Glomerular visceral epithelial cell (primary cell): ENCODE results near the gene MST1R.
A peak's percentile ranks its signal among the peaks of the same experiment; 100 is the strongest.
"Not testable (repeated sequence)": the region's sequence is repeated elsewhere in the genome, so short reads cannot be mapped to it uniquely, and the experiment has no call there.

ENCODE experiments used
- DNase-seq: peaks from one replicate; pipeline ENCODE4 v3.0.0-alpha.2; 2016; ENCODE audit errors: extremely low spot score

The MST1R gene

DNA sequence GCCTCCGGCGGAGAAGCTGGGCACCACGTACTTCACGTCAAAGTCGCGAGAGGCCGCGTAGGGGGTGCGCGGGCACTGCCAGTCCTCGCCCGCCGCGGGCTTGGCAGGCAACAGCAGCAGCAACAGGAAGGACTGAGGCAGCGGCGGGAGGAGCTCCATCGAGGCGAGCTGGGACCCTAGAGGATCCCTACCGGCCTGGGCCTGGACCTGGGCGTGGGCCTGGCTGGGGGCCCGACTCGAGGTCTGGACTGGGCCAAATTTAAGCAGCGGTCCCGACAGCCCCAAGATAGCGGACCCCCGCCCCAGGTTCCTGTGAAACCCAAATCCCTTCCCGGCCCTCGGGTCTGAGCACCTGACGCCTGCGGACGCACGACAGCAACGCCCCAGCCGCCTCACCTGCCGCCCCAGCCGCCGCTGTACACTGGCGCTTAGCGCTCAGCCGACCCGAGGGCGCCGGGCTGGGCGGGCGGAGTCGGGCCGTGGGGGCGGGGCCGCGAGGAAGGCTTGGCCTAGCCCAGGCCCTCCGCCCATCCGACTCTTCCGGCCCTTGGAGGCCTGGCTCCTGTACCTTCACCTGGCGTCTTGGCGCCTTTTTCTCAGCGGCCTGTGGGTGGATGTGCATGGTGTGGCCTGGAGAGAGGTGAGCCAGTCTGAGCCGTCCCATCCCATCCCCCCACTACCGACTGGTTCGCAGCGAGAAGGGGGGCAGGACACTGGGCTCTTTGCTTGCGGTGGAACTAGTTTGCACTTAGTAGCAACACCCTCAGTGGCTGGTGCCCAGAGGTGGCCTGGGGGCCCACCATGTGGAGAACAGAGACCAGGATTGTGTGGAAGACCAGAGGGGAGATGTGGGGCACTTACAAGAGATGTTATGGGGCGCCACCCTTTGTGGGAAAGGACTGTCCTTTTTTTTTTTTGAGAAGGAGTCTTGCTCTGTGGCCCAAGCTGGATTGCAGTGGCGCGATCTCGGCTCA, at the start of gene MST1R:
TSS of gene MST1R (minus strand) at position 423 of the 974 bp plus-strand sequence. CDS start at position 159, 264 bp downstream.
- DNase-seq: no peak

GRCh38 chr3:49952924-49953323, 49.3 kb upstream of the MST1R start:
- DNase-seq: no peak

DNA sequence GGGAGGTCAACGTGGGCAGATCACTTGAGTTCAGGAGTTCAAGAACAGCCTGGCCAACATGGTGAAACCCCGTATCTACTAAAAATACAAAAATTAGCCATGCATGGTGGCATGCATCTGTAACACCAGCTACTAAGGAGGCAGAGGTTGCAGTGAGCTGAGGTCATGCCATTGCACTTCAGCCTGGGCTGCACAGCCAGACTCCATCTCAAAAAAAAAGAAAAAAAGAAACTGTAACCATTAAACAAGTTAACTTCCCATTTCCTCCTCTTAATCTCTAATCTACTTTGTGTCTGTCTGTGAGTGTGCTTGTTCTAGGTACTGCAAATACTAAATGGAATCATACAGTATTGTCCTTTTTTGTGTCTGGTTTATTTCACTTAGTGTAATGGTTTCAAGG, 39.0 kb upstream of the MST1R start:
- peak; percentile 23 for DNase-seq

DNA sequence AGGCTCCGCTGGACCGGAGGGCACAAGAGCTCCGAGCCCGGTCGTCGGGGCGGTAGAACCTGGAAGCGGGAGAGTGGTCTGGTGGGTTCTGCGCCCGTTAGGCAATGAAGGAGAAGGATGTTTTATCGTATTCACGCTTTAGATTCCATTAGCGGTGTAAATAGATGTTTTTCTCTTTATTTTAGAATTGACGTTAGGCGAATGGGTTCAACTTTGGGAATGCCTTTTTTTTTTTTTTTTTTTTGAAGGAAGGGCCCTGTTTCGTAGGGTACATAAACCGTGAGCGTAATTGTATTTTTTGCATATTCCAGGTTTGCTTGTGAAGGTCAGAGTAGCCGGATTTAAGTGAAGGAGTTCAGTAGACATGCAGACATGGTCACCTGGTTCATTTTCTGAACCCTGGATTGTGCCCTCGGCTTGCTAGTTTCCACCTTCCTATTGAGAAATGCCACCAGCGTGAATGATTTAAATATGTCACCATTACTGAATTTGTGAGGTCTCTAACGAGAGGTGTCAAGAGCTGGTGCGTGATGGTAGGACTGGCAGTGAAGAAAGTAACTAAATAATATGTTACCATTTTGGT, 37.1 kb upstream of the MST1R start:
- no peak for DNase-seq

DNA sequence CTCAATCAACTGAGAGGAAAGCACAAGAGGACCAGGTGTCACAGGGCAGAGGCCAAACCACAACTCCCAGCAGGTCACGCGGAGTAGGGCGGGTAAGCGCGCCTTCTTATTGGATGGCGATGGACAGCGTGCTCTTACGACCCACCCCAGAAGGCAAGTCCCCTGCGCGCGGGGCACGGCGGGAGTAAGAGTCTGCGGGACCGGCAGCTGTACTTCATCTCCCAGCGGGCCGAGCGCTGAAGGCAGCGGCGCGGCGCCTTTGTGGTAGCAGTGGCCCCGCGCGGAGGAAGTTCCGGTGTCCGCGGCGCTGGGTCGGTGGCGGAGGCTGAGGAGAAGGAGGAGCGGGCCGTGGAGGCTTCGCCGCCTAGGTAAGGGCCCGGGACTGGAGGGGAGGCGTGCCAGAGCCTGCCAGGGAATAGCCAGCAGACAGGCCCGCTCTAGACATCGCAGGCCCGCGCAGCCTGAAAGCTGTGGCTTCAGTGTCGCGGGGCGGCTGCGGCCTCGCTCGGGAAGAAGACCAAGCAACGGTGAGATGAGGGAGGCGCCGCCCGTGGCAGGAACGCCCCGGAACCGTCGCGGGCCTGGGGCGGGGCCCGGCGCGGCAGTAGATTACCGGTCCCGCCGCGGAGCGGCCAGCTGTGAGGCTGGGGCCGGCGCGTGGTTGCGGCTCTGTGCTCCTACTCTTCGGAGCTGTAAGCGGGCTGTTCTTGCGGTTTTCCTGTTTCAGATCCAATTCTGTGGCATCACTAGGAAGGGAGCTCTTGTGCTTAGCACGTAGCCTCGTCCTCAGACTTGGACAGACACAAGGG, 36.4 kb upstream of the MST1R start, which contains the start of gene RBM6:
TSS of gene RBM6 (plus strand) at position 293 of the 809 bp plus-strand sequence. CDS start 22,492 bp downstream, outside the sequence.
- peak; percentile 96 for DNase-seq

DNA sequence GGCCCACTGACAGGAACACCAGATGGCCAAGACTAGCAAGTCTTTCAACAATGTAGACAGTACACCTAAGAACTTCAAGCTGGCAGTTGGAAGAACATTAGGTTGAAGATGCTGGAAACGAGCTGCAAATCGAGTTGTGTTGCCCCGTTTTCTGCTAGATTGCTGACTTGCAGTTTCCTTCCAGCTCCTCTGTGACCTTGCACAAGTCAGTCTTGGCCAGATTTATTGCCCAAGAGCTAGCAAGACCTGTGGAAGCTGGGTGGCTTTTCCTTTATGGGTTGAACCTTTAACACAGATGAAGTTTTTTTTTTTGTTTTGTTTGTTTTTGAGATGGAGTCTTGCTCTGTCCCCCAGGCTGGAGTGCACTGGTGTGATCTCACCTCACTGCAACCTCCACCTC, 33.4 kb upstream of the MST1R start:
- DNase-seq: no peak

- DNase-seq: not testable (repeated sequence)
Measured at GRCh38 chr3:49932281-49932680, 28.6 kb upstream of the MST1R start.

- peak; percentile 22 for DNase-seq
Measured at GRCh38 chr3:49930922-49931321, 27.2 kb upstream of the MST1R start.

DNA sequence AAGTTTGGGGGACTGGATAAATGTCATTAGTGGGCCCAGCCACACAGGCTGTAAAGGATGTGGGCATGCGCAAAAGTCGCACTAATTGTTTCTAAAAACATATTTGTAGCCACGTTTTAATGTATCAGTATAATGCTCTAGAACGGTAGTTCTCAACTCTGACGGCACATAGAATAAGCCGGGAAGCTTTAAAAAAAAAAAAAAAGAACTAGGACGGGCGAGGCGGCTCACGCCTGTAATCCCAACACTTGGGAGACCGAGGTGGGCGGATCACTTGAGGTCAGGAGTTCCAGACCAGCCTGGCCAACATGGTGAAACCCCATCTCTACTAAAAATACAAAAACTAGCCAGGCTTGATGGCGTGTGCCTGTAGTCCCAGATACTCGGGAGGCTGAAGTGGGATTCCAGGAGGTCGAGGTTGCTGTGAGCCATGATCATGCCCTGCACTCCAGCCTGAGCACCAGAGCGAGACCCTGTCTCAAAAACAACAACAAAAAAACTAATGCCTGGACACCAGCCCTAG, 26.6 kb upstream of the MST1R start:
- no peak for DNase-seq

DNA sequence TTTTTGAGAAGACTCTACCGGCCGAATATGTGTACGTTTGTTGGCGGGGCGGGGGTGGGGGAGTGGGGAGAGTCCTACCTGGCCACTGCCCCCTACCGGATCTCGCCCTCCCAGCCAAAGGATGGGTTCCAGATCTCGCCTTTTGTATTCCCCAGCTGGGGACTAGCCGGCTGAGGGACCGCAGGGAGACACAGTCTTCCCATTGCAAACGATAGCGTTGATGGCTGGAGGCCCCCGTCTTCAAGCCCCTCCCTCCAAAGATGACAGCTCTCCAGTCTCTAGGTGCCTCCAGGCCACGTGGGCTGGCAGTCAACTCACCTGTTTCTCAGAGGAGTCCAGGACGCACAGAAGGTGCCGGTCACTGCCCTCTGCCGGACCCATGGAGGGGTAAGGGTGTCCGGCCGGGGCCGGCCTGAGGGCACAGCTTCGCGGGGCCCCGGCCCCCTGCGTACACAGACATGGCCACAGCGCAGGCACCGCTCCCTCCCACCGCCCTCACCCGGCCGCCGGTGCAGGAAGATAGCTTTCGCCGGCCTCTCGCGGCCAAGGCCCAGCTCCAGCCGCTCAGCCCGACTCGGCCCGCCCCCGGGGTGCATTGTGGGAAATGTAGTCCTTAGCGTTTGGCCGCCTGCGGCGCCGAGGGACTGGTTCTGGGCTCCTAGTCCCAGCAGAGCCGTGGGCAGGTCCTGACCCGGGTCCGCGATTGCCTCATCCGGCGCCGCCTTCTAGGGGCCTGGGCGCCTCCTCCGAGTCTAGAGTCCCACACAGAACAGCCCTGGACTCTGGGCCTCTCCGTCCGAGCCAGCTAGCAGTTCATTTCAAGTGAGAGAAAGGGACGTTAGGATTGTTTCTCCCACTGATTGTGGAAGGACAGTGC, 25.9 kb upstream of the MST1R start, which contains the start of gene MON1A:
TSS of gene MON1A (minus strand) at position 521 of the 877 bp plus-strand sequence. CDS start 16,465 bp downstream, outside the sequence.
- peak; percentile 91 for DNase-seq

DNA sequence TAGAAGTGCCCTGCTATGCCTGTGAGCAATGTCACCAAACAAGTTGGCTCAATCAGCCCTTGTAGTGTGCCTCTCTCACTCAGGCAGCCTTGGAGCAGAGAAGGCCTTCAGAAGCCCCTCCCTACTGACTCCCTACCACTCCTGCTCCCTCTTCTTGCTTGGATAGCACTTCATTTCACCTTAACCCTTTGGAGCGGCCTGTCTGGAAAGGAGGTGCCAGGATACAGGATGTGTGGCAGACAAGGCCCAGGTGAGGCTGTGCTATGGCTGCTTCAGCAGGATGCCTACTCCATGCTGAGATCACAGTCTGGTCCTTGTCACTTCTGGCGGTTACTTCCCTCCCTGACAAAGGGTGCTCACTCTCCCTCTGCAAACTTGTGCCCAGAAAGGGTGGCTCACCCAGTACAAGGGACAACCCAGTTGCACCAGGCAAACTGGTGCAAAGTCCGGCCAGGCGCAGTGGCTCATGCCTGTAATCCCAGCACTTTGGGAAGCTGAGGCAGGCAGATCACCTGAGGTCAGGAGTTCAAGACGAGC, 24.9 kb upstream of the MST1R start:
- DNase-seq: no peak

- DNase-seq: no peak
Measured at GRCh38 chr3:49927798-49928197, 24.1 kb upstream of the MST1R start.

GRCh38 chr3:49926117-49926728, 22.6 kb upstream of the MST1R start:
- no peak for DNase-seq

GRCh38 chr3:49925485-49925884, 21.8 kb upstream of the MST1R start:
- DNase-seq: no peak

GRCh38 chr3:49924683-49925082, 21.0 kb upstream of the MST1R start:
- peak; percentile 44 for DNase-seq

DNA sequence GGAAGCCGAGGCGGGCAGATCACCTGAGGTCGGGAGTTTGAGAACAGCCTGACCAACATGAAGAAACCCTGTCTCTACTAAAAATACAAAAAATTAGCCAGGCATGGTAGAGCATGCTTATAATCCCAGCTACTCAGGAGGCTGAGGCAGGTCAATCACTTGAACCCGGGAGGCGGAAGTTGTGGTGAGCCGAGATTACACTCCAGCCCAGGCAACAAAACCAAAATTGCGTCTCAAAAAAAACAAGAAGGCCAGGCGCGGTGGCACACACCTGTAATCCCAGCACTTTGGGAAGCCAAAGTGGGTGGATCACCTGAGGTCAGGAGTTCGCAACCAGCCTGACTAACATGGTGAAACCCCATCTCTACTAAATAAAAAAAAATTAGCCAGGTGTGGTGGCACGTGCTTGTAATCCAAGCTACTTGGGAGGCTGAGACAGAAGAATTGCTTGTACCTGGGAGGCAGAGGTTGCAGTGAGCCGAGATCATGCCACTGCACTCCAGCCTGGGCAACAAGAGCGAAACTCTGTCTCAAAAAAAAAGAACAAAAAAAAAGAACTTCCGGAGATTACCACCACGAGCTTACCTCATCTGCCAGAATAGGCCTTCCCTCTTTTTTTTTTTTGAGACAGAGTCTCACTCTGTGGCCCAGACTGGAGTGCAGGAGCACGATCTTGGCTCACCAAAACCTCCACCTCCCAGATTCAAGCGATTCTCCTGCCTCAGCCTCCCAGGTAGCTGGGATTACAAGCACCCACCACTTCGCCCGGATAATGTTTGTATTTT, 14.3 kb upstream of the MST1R start:
- DNase-seq: not testable (repeated sequence)

DNA sequence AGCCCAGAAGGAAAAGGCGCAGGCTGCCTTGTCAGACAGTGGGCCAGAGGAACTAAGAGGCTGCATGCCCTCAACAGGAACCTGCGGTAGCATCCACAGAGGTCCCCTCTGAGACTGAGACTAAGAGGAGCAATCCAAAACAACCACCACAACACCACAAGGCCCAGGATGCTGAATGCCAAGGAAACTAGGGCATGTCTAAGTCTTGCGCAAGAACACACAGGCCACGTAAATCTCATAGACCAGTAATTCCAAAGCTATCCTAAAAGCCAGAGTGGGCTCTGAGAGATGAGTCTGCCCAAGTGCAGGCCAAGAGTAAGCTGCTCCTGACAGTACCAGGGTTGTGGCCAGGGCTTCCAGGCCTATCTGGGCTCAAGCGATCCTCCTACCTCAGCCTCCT, 13.0 kb upstream of the MST1R start:
- DNase-seq: no peak

DNA sequence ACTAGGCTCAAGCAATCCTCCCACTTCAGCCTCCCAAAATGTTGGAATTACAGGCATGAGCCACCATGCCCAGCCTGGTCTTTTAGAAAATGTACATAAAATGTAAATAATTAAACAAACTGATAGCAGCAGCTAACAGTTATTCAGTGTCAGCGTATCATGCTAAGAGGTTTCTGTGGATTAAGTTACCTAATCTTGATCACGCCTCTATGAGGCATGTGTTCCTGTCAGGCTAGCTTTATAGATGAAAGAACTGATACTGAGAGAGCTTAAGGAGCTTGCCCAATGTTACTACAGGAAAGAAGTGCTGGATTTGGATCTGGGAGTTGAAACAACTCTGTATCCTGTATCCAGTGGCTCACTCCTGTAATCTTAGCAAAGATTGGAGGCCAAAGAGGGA, 11.2 kb upstream of the MST1R start:
- DNase-seq: no peak

GRCh38 chr3:49912881-49913281, 9.2 kb upstream of the MST1R start:
- DNase-seq: no peak
